GM12892 (cell line): ENCODE measurements around the gene REXO2.

ENCODE experiments used
- DNase-seq: peaks from one replicate; pipeline ENCODE4 v3.0.0; 2011; ENCODE audit not compliant: insufficient read length
- FAIRE-seq: peaks from 2 replicates; lab custom pipeline; 2011; peaks lifted over from hg19 to GRCh38; lab: Jason Lieb, UNC
- POLR2A ChIP-seq: IDR thresholded peaks from 2 replicates; pipeline ENCODE4 v1.6.1; 2011; ENCODE audit warnings: low read depth, low read length, control low read depth
- POLR2AphosphoS5 ChIP-seq: IDR thresholded peaks from 2 replicates; pipeline ENCODE4 v1.6.1; 2011; ENCODE audit warnings: low read depth, low read length, control low read depth
- TAF1 ChIP-seq: IDR thresholded peaks from 2 replicates; pipeline ENCODE4 v1.6.1; 2011; ENCODE audit warnings: low read depth, mild to moderate bottlenecking, control low read depth, low read length, borderline replicate concordance

Gene REXO2

DNA sequence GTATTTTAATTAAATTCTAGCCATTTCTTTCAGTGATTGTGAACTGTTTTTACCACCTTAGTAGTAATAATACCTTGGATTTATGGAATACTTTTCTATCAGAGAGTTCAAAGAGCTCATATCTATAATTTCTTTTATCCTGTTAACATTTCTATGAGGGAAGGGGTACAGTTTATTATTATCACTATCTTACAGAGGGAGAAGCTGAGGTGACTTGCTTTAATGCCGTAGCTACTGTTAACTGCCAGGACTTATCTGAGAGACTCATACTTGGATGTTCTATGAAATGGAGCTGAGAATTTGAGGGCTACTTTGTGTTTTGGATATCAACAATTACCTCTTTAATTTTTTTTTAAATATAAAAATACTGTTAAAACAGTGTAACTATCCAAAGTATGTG lies 3.3 kb downstream of the REXO2 start:
- TF ChIP-seq POLR2AphosphoS5 (no peak), TAF1 (no peak), POLR2A (no peak)
- DNase-seq (no peak), FAIRE-seq (no peak)

DNA sequence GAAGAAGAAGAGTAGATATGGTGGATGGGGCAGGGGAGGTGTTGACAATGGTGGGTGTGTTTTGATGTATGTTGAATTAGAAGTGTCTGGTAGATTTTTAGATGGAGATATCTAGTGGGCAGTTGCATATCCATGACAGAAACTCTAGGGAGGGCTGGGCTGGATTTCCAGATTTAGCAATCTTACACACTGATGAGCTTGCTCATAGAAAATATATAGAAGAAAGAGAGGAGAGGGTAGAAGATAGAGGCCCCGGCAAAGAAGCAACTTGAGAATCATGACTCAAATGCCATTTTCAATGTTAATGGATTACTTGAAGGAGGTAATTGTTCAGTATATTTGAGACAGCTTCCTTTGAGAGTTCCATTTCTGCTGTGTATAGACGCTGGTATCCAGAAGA lies 8.2 kb downstream of the REXO2 start:
- DNase-seq (no peak), FAIRE-seq (no peak)
- TF ChIP-seq POLR2AphosphoS5 (no peak), POLR2A (no peak), TAF1 (no peak)

DNA sequence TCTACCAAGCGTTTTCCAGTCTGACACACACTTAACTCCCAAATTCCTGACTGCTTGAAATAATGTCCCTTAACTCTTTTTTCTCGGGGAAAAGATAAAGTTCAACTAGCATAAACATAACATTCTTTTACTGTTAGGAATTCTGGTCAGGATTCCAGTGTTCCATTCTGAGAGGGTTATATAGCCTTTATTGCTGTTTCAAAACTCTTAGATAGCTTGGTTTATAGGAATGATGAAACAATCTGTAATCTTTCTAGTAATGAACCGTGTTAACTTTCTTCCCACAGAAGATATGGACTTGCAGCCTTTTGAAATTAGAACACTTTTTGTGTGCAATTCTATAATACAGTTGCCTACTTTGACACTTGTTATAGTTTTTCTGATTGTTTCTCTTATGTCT lies 8.6 kb downstream of the REXO2 start:
- TF ChIP-seq TAF1 (no peak), POLR2A (no peak), POLR2AphosphoS5 (no peak)
- DNase-seq (no peak), FAIRE-seq (no peak)

DNA sequence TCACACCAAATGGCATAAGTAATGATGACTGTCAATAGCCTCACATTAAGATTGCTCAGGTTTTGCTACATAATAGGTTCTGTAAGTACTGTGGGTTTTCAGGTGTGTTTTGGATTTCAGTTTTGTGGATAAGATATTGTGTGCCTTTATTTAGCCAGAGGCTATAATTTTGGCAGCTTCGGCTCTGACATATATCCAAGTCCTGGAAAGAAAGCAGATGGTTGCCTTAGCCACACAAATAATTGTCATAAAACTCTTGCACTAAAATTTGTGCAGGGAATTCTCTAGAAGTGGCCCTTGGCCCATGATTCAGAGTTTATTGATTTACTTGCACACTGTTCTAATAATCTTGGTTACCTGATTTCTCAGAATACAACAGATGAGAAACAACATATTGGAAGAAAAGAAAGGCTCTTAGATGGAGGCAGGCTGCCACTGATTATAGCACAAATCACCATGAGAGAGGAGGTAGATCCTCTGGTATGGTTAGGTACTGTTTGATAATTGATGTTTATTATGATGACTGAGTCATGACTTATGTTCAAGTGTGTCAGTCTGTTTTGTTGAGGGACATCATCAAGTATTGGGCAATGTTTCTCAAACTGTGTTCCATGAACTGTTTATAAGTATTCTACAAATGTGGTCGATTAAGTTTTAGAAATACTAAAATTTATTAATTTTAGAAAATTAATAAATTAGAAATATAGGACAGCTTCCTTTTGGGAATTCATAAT lies 9.6 kb downstream of the REXO2 start:
- FAIRE-seq (no peak), DNase-seq (no peak)
- no peak for TF ChIP-seq POLR2AphosphoS5
- no peak for TF ChIP-seq TAF1
- no peak for TF ChIP-seq POLR2A

DNA sequence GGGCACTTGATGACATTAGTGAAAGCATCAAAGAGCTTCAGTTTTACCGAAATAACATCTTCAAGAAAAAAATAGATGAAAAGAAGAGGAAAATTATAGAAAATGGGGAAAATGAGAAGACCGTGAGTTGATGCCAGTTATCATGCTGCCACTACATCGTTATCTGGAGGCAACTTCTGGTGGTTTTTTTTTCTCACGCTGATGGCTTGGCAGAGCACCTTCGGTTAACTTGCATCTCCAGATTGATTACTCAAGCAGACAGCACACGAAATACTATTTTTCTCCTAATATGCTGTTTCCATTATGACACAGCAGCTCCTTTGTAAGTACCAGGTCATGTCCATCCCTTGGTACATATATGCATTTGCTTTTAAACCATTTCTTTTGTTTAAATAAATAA lies 10.6 kb downstream of the REXO2 start:
- TF ChIP-seq TAF1: no peak
- no peak for TF ChIP-seq POLR2A
- FAIRE-seq: no peak
- no peak for DNase-seq

DNA sequence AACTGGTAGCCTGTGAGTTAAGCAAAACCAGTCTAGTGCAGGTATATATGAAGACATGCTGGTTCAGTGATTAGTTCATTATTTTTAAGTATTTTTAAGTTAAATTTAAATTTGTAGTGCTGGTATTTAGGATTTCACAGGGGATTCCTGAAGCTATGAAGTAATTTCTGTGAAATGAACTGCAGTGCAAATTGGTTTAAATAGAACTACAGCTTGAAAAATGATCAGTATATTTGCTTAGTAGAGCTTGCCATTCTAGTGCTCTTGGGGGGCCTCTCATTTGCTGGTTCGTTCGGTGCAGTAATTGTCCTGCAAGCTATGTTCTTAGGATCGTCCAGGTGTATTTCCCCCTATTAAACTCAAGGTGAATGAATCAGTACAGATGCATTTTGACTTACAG lies 13.1 kb downstream of the REXO2 start:
- FAIRE-seq (no peak), DNase-seq (no peak)
- no peak for TF ChIP-seq POLR2AphosphoS5
- no peak for TF ChIP-seq TAF1
- TF ChIP-seq POLR2A: no peak

DNA sequence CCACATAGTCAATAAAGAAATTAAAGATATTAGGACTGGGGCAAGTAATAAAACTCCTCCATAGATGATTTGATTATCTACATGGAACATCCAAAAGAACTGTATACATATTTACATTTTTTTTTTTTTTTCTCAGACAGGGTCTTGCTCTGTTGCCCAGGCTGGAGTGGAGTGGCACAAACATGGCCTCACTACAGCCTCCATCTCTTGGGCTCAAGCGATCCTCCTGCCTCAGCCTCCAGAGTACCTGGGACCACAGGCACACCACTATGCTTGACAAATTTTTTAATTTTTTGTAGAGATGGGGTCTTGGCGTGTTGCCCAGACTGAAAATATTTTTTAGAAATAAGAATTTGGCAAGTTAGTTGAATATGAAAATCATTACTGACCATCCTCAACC lies 24.7 kb downstream of the REXO2 start:
- no peak for FAIRE-seq
- TF ChIP-seq POLR2AphosphoS5 (no peak), POLR2A (no peak), TAF1 (no peak)
- DNase-seq: no peak

DNA sequence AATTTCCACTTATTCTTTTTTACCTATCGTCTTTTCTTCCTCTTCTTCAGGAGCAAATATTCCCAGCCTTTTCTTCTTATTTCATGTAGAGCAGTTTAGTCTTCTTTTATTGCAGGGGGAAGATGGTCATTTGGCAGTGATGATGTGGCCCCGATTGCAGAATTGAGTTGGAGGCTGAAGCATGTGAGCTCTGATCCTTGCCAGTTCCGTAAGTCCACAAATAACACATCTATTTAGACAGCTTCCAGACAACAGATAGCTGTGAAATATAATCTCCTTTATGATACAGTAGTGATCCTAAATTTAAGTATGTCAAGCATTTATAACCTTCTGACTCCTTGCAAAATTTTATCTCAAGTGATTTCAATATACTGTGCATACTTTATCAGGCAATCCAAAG lies 27.5 kb downstream of the REXO2 start:
- TF ChIP-seq POLR2AphosphoS5 (no peak), POLR2A (no peak), TAF1 (no peak)
- FAIRE-seq (no peak), DNase-seq (no peak)

DNA sequence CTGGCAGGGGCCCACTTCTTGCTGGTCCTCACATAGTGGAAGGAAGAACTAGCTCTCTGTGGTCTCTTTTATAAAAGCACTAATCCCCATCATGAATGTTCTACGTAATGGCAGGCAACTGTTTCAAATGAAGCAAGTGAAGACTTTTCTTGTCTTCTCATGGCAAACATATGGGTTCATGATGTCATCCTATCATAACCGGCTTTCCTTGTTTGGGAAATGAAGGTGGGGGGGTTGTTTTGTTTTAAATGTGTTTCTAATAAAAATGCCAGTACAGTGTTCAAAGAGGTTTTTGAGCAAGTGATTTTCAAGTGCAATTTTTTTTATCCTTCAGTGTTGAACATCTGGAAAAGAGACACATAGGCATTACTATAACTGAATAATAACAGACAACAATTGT lies 33.4 kb downstream of the REXO2 start:
- FAIRE-seq (no peak), DNase-seq (no peak)
- TF ChIP-seq TAF1 (no peak), POLR2AphosphoS5 (no peak), POLR2A (no peak)

DNA sequence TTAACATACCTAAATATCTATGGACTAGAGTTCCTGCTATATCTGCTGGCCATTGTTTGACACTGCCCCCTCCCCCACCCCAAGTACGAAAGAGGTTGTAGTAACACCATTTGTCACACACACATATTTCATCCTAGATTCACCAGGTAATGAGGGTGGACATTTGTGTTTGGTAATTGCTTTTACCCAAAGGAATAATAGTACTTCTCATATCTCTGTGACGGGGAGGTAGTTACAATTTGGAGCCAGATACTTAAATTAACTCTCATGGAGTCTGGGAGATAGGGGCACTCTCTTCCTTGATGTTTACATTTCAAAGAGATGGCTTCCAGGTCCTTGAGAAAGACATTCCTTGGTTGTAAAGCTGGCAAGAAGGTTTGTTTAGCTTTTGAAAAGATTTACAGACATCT lies 38.7 kb downstream of the REXO2 start:
- no peak for TF ChIP-seq POLR2A
- TF ChIP-seq POLR2AphosphoS5: no peak
- no peak for TF ChIP-seq TAF1
- no peak for DNase-seq
- no peak for FAIRE-seq

DNA sequence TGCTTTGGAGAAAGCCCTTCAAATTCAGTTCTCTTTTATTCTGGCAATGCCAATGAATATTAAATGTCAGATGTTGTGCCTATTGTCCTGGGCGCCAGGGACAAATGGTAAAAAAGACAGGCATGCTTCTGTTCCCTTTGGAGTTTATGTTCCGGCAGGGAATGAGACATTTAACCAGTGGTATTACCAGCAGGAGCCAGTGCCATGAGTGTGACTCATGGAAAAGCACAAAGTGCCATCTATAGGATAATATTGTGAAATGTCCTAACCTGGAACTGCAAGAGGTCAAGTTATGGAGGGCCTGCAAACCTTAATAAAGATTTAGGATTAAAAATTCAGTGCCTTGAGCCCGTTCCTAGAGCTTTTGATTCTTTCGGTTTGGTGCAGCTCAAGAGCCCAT lies 39.5 kb downstream of the REXO2 start:
- FAIRE-seq (no peak), DNase-seq (no peak)
- no peak for TF ChIP-seq POLR2AphosphoS5
- no peak for TF ChIP-seq POLR2A
- TF ChIP-seq TAF1: no peak

DNA sequence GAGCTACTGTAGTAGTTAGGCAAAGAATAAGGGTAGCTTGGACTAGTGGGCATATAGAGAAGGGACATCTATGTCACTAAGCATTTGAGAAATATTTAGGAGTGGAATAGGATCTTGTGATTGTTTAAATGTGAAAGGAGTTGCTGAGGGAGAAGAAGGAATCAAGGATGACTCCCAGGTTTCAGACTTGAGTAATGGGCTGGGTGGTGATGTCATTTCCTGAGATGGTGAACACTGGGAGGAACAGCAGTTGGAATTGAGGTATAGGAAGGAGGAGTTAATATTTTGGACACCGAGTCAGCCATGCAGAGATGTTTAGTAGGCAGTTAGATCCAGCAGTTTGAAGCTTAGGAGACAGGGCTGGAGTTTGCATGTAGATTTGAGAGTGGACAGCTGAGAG lies 40.1 kb downstream of the REXO2 start:
- FAIRE-seq (no peak), DNase-seq (no peak)
- no peak for TF ChIP-seq TAF1
- no peak for TF ChIP-seq POLR2A
- TF ChIP-seq POLR2AphosphoS5: no peak

DNA sequence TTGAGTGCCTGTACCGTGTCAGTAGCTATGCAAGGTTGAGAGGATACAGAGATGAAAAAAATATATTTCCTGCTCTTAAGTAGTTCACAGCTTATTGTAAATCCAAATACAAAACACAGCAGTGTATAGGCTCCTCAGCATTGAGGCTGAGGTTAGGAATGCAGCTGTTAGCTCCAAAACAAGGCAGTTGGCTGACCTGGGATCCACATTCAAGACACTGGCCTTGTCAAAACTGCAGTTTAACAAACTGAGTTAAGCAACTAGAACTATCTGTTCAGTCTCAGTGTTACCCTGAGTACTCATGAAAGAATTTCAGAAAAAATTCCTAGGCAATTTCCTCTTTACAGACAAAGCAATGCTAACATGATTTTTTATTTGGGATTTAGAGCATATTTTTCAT lies 42.8 kb downstream of the REXO2 start:
- DNase-seq (no peak), FAIRE-seq (no peak)
- TF ChIP-seq POLR2AphosphoS5: no peak
- TF ChIP-seq POLR2A: no peak
- TF ChIP-seq TAF1: no peak

DNA sequence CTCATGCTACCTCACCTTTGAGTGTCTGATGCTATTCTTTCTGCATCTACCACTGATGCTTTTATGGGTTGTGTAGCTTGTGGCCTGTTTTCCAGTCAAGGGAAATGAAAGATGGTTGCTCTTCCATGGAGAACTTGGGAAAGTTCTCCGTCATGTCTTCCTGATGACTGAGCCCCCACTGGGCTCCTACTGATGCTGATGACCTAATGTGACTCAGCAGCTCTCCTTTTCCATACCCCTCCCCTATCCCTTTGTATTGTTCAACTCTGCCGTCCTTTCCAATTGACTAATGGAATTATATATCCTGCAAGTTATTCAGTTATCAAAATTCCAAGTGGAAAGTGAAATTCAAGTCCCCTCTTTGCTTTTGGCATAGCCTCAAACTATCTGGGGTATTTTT lies 44.7 kb downstream of the REXO2 start:
- FAIRE-seq: no peak
- TF ChIP-seq POLR2AphosphoS5 (no peak), POLR2A (no peak), TAF1 (no peak)

More for the DNA sequence above, 44.7 kb downstream of the REXO2 start:
- no peak for DNase-seq
